Measurements from ENCODE around the gene SRGAP2B.
"Not testable (repeated sequence)": the region's sequence is repeated elsewhere in the genome, so short reads cannot be mapped to it uniquely, and the experiment has no call there.

DNA sequence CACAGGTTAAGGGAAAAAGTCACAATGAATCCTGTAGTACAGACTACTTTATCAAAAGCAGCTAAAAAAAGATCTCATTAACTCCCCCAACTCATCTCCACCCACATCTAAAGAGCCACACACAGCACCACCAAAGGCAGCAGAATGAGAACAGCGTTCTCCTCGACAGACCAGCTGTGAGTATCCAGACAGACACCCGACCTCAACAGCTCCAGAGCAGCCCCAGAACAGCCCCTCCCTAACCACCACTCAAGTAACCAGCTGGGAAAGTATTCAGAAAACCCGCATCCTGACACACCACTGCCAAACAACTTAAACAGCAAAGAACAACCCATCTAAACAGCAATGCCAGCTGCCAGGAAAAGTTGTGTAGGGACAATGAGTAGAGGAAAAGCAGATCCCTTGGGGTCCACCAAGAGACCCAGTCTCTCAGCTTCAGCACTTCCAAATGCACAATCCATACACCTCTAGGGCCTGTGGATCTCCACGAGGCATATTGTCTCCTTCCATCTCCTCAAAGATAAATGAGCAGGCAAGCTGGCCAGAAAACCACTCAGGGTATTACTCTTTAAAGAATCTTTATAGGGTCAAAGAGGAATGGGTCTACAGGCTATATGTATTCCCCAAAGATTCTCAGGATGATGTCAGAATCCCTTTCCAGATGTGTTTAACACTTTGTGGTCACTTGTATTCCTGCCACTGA is 49.4 kb downstream of the SRGAP2B start:
- not testable (repeated sequence) for TF ChIP-seq CTCF (conservative IDR thresholded peaks at IDR 0.05); EZH2 (IDR thresholded peaks at IDR 0.05; ENCODE audit: low read depth)

All from PC-9 (cell line).